OCI-LY1 (cell line): ENCODE measurements around the gene ERG.

Experiments used
- EZH2 ChIP-seq: fragments of 200-600 bp; sonication (generic), shearing (Covaris generic); IDR thresholded peaks from 2 replicates; pipeline ENCODE4 v1.8.0; 2017; ENCODE audit warnings: borderline replicate concordance, mixed run types, mild to moderate bottlenecking, antibody characterized with exemption, low read length, moderate library complexity, mixed read lengths
- TF ChIP-seq, protein P1 (sequence below): fragments of 200-600 bp; sonication (generic), shearing (Covaris generic); IDR thresholded peaks from 2 replicates; pipeline ENCODE4 v1.5.1; 2017; ENCODE audit warnings: mild to moderate bottlenecking, antibody characterized with exemption, low read length, moderate library complexity, mixed read lengths

DNA sequence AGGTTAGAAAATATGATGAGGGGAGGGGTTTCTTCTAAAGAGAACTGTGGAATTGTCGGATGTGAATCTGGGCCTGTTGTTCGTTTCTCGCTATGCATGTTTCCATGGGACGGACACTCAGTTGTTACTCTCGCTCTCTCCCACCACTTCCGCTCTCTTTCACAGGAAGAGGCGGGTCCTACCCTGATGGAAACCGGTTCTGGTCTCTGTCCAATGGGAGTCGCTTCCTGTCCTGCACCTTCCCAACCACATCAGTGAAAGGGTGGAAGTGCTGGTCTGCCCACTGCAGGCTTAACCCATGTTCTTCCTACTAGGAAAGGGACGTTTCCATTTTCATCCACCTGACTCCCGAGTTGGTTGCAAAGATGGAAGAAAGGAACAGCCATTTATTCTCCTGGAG lies 122.0 kb downstream of the ERG start:
- TF ChIP-seq, protein P1, sequence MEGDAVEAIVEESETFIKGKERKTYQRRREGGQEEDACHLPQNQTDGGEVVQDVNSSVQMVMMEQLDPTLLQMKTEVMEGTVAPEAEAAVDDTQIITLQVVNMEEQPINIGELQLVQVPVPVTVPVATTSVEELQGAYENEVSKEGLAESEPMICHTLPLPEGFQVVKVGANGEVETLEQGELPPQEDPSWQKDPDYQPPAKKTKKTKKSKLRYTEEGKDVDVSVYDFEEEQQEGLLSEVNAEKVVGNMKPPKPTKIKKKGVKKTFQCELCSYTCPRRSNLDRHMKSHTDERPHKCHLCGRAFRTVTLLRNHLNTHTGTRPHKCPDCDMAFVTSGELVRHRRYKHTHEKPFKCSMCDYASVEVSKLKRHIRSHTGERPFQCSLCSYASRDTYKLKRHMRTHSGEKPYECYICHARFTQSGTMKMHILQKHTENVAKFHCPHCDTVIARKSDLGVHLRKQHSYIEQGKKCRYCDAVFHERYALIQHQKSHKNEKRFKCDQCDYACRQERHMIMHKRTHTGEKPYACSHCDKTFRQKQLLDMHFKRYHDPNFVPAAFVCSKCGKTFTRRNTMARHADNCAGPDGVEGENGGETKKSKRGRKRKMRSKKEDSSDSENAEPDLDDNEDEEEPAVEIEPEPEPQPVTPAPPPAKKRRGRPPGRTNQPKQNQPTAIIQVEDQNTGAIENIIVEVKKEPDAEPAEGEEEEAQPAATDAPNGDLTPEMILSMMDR: no peak
- no peak for TF ChIP-seq EZH2
